Activated CD4-positive, alpha-beta memory T cell treated with anti-CD3 and anti-CD28 coated beads for 36 hours (primary cell): ENCODE results near the gene GLRA1. TPM values are rescaled to one million over a fixed set of nuclear protein-coding genes. Genes with fewer than 3 reads are reported as not detected.
"Not testable (repeated sequence)": the region's sequence is repeated elsewhere in the genome, so short reads cannot be mapped to it uniquely, and the experiment has no call there.

Experiments used
- CTCF ChIA-PET: fragments of 350-600 bp; sonication (Branson Sonifier 250); formaldehyde crosslinking; loops from one replicate; lab custom pipeline; 2021; ENCODE audit warnings: antibody characterized with exemption, inconsistent platforms; lab: Charles Lee
- POLR2A ChIA-PET: fragments of 350-600 bp; sonication (Branson Sonifier 250); formaldehyde crosslinking; loops from one replicate; lab custom pipeline; 2021; ENCODE audit warnings: antibody characterized with exemption; lab: Charles Lee
- DNase-seq: peaks from one replicate; pipeline ENCODE4 v3.0.0-alpha.2; 2020
- H3K27ac Mint-ChIP-seq: one replicate; pipeline ENCODE4 v1.8.0; 2021; ENCODE audit warnings: mixed read lengths
- H3K27me3 Mint-ChIP-seq: one replicate; pipeline ENCODE4 v1.8.0; 2021; ENCODE audit warnings: mixed read lengths
- H3K36me3 Mint-ChIP-seq: one replicate; pipeline ENCODE4 v1.8.0; 2021; ENCODE audit warnings: mixed read lengths
- H3K4me1 Mint-ChIP-seq: one replicate; pipeline ENCODE4 v1.8.0; 2021; ENCODE audit warnings: low read depth, mixed read lengths
- H3K4me3 Mint-ChIP-seq: one replicate; pipeline ENCODE4 v1.8.0; 2021; ENCODE audit warnings: mild to moderate bottlenecking, mixed read lengths
- H3K9me3 Mint-ChIP-seq: one replicate; pipeline ENCODE4 v1.8.0; 2021; ENCODE audit warnings: mixed read lengths
- intact Hi-C: fragments of 100-400 bp; cut with micrococcal nuclease; formaldehyde crosslinking; loops from one replicate; pipeline ENCODE4 v1.15.1; 2023
- total RNA-seq, 2 experiments: library from RNA; stranded (reverse); gene quantifications; one replicate each; pipeline ENCODE4 v1.2.3, GENCODE V29; 2021

The GLRA1 gene
- total RNA-seq, 2 experiments from 2014 or later, result not detected

GRCh38 chr5:151896031-151896691 lies 28.5 kb downstream of the GLRA1 start:
- CTCF ChIA-PET, result no interaction called here
- no peaks in the 10 kb centered on the region for H3K36me3 Mint-ChIP-seq
- intact Hi-C loops, result no loop called here
- H3K4me1 Mint-ChIP-seq, result no peaks in the 10 kb centered on the region
- no peaks in the 10 kb centered on the region for H3K9me3 Mint-ChIP-seq
- POLR2A ChIA-PET, result no interaction called here
- H3K27ac Mint-ChIP-seq, result no peak overlapping the region
- no peak overlapping the region for H3K4me3 Mint-ChIP-seq
- H3K27me3 Mint-ChIP-seq, result peaks cover 2% of the 10 kb centered on the region
- DNase-seq, result no peak

- ChIA-PET POLR2A (no interaction called here), CTCF (no interaction called here)
- Mint-ChIP-seq H3K9me3 (no peaks in the 10 kb centered on the region), H3K27ac (no peak overlapping the region), H3K4me3 (no peak overlapping the region), H3K4me1 (no peaks in the 10 kb centered on the region), H3K27me3 (peaks cover 2% of the 10 kb centered on the region), H3K36me3 (no peaks in the 10 kb centered on the region)
- no peak for DNase-seq
- intact Hi-C loops, result no loop called here
Observed at GRCh38 chr5:151895660-151896030, 29.0 kb downstream of the GLRA1 start.

- CTCF ChIA-PET, DNase-seq, H3K4me3 Mint-ChIP-seq, H3K36me3 Mint-ChIP-seq, H3K27me3 Mint-ChIP-seq, H3K9me3 Mint-ChIP-seq, H3K27ac Mint-ChIP-seq, H3K4me1 Mint-ChIP-seq, intact Hi-C loops, POLR2A ChIA-PET: not testable (repeated sequence)
Observed at GRCh38 chr5:151893485-151893884, 31.2 kb downstream of the GLRA1 start.

- intact Hi-C loops, result no loop called here
- no peaks in the 10 kb centered on the region for H3K4me1 Mint-ChIP-seq
- H3K4me3 Mint-ChIP-seq, result no peak overlapping the region
- H3K9me3 Mint-ChIP-seq, result no peaks in the 10 kb centered on the region
- no peak overlapping the region for H3K27ac Mint-ChIP-seq
- no peaks in the 10 kb centered on the region for H3K27me3 Mint-ChIP-seq
- H3K36me3 Mint-ChIP-seq, result no peaks in the 10 kb centered on the region
- ChIA-PET CTCF (no interaction called here), POLR2A (no interaction called here)
- DNase-seq, result no peak
Observed at GRCh38 chr5:151892393-151892792, 32.3 kb downstream of the GLRA1 start.

- CTCF ChIA-PET, result no interaction called here
- no peaks in the 10 kb centered on the region for H3K27me3 Mint-ChIP-seq
Observed at GRCh38 chr5:151890299-151890698, 34.4 kb downstream of the GLRA1 start.

GRCh38 chr5:151889614-151890013 lies 35.0 kb downstream of the GLRA1 start:
- no peak overlapping the region for H3K4me3 Mint-ChIP-seq
- no peaks in the 10 kb centered on the region for H3K36me3 Mint-ChIP-seq
- intact Hi-C loops, result no loop called here
- no peak overlapping the region for H3K27ac Mint-ChIP-seq
- no peaks in the 10 kb centered on the region for H3K27me3 Mint-ChIP-seq
- POLR2A ChIA-PET, result no interaction called here
- no peak for DNase-seq
- H3K9me3 Mint-ChIP-seq, result no peaks in the 10 kb centered on the region
- CTCF ChIA-PET, result no interaction called here
- no peaks in the 10 kb centered on the region for H3K4me1 Mint-ChIP-seq

More at GRCh38 chr5:151890299-151890698, 34.4 kb downstream of the GLRA1 start:
- POLR2A ChIA-PET, result no interaction called here
- Mint-ChIP-seq H3K4me1 (no peaks in the 10 kb centered on the region), H3K9me3 (no peaks in the 10 kb centered on the region), H3K36me3 (no peaks in the 10 kb centered on the region), H3K27ac (no peak overlapping the region), H3K4me3 (no peak overlapping the region)
- intact Hi-C loops, result no loop called here
- DNase-seq, result no peak

- Mint-ChIP-seq H3K27ac (no peak overlapping the region), H3K36me3 (no peaks in the 10 kb centered on the region), H3K27me3 (no peaks in the 10 kb centered on the region), H3K4me3 (no peak overlapping the region), H3K4me1 (no peaks in the 10 kb centered on the region), H3K9me3 (no peaks in the 10 kb centered on the region)
- intact Hi-C loops, result no loop called here
- DNase-seq, result no peak
- ChIA-PET CTCF (no interaction called here), POLR2A (no interaction called here)
Observed at GRCh38 chr5:151886546-151887275, 37.9 kb downstream of the GLRA1 start.

- ChIA-PET POLR2A (no interaction called here), CTCF (interaction anchor here (1.4 kb wide), 1 partner anchor 257 kb away, joined by 4 read pairs; no protein-coding TSS in a partner anchor)
Observed at GRCh38 chr5:151885138-151885908, 39.3 kb downstream of the GLRA1 start.

GRCh38 chr5:151881621-151882225 lies 42.9 kb downstream of the GLRA1 start:
- H3K36me3 Mint-ChIP-seq, result no peaks in the 10 kb centered on the region
- H3K27me3 Mint-ChIP-seq, result no peaks in the 10 kb centered on the region
- no peak for DNase-seq
- intact Hi-C loops, result no loop called here
- H3K27ac Mint-ChIP-seq, result no peak overlapping the region
- ChIA-PET CTCF (interaction anchor here (0.9 kb wide), 1 partner anchor 223 kb away, joined by 3 read pairs; no protein-coding TSS in a partner anchor), POLR2A (no interaction called here)
- H3K4me3 Mint-ChIP-seq, result no peak overlapping the region
- peaks cover 12% of the 10 kb centered on the region for H3K9me3 Mint-ChIP-seq
- H3K4me1 Mint-ChIP-seq, result no peaks in the 10 kb centered on the region

More at GRCh38 chr5:151885138-151885908, 39.3 kb downstream of the GLRA1 start:
- intact Hi-C loops, result no loop called here
- no peaks in the 10 kb centered on the region for H3K27me3 Mint-ChIP-seq
- H3K27ac Mint-ChIP-seq, result no peak overlapping the region
- H3K4me3 Mint-ChIP-seq, result no peak overlapping the region
- no peak for DNase-seq
- no peaks in the 10 kb centered on the region for H3K36me3 Mint-ChIP-seq
- no peaks in the 10 kb centered on the region for H3K4me1 Mint-ChIP-seq
- no peaks in the 10 kb centered on the region for H3K9me3 Mint-ChIP-seq

GRCh38 chr5:151880324-151880723 lies 44.3 kb downstream of the GLRA1 start:
- H3K4me3 Mint-ChIP-seq, result no peak overlapping the region
- ChIA-PET CTCF (no interaction called here), POLR2A (no interaction called here)
- no peak for DNase-seq
- H3K4me1 Mint-ChIP-seq, result no peaks in the 10 kb centered on the region
- H3K9me3 Mint-ChIP-seq, result peaks cover 12% of the 10 kb centered on the region
- H3K27ac Mint-ChIP-seq, result no peak overlapping the region
- H3K27me3 Mint-ChIP-seq, result no peaks in the 10 kb centered on the region
- no peaks in the 10 kb centered on the region for H3K36me3 Mint-ChIP-seq
- intact Hi-C loops, result no loop called here

GRCh38 chr5:151873701-151874100 lies 51.0 kb downstream of the GLRA1 start:
- Mint-ChIP-seq H3K4me3 (no peak overlapping the region), H3K27me3 (no peaks in the 10 kb centered on the region), H3K36me3 (no peaks in the 10 kb centered on the region), H3K4me1 (peaks cover 1% of the 10 kb centered on the region), H3K27ac (no peak overlapping the region), H3K9me3 (peaks cover 12% of the 10 kb centered on the region)
- ChIA-PET CTCF (no interaction called here), POLR2A (no interaction called here)
- no peak for DNase-seq
- intact Hi-C loops, result no loop called here

- ChIA-PET POLR2A (no interaction called here), CTCF (no interaction called here)
- H3K9me3 Mint-ChIP-seq, result peaks cover 8% of the 10 kb centered on the region
- peaks cover 6% of the 10 kb centered on the region for H3K4me1 Mint-ChIP-seq
- H3K27me3 Mint-ChIP-seq, result no peaks in the 10 kb centered on the region
- H3K4me3 Mint-ChIP-seq, result no peak overlapping the region
- no peak overlapping the region for H3K27ac Mint-ChIP-seq
- H3K36me3 Mint-ChIP-seq, result no peaks in the 10 kb centered on the region
- no peak for DNase-seq
- intact Hi-C loops, result no loop called here
Observed at GRCh38 chr5:151872701-151873100, 52.0 kb downstream of the GLRA1 start.
